Neuronal stem cell (in vitro differentiated cells): ENCODE data around the gene TUBD1.
A peak's percentile ranks its signal among the peaks of the same experiment; 100 is the strongest.
"Not testable (repeated sequence)": the region's sequence is repeated elsewhere in the genome, so short reads cannot be mapped to it uniquely, and the experiment has no call there.

ENCODE experiments used
- DNase-seq: peaks from one replicate; pipeline ENCODE4 v3.0.0-alpha.2; 2013; ENCODE audit warnings: low spot score
- H2AFZ ChIP-seq: one replicate; pipeline ENCODE4 v1.6.1; 2013; ENCODE audit warnings: mild to moderate bottlenecking, low read length, inconsistent platforms
- H2AK5ac ChIP-seq: 2 replicates; pipeline ENCODE4 v1.6.1; 2013; ENCODE audit warnings: low read depth, mild to moderate bottlenecking, inconsistent platforms, low read length, moderate library complexity, mixed read lengths
- H2BK120ac ChIP-seq: 2 replicates; pipeline ENCODE4 v1.6.1; 2013; ENCODE audit warnings: low read depth, mild to moderate bottlenecking, inconsistent platforms, low read length, moderate library complexity, mixed read lengths
- H2BK12ac ChIP-seq: one replicate; pipeline ENCODE4 v1.6.1; 2013; ENCODE audit warnings: low read length, inconsistent platforms
- H2BK15ac ChIP-seq: 2 replicates; pipeline ENCODE4 v1.6.1; 2013; ENCODE audit warnings: mild to moderate bottlenecking, low read length, inconsistent platforms, mixed read lengths
- H2BK5ac ChIP-seq: one replicate; pipeline ENCODE4 v1.6.1; 2013; ENCODE audit warnings: inconsistent platforms, mild to moderate bottlenecking, low read length, moderate library complexity
- H3K14ac ChIP-seq: one replicate; pipeline ENCODE4 v1.6.1; 2013; ENCODE audit warnings: low read length, inconsistent platforms
- H3K18ac ChIP-seq: 2 replicates; pipeline ENCODE4 v1.6.1; 2013; ENCODE audit warnings: low read length, inconsistent platforms
- H3K23ac ChIP-seq: 2 replicates; pipeline ENCODE4 v1.6.1; 2013; ENCODE audit warnings: low read depth, mild to moderate bottlenecking, mixed read lengths, low read length, inconsistent platforms; ENCODE audit not compliant: poor library complexity
- H3K27ac ChIP-seq: replicated peaks from 3 replicates; pipeline ENCODE4 v1.5.1; 2013; ENCODE audit warnings: low read length, inconsistent platforms
- H3K27me3 ChIP-seq, 3 experiments: 2 replicates each; pipeline ENCODE4 v1.6.1; 2013; ENCODE audit warnings: low read length in 3 of 3, mild to moderate bottlenecking in 2 of 3, inconsistent platforms in 1 of 3, low read depth in 1 of 3, mixed read lengths in 1 of 3, moderate library complexity in 1 of 3; ENCODE audit not compliant: control insufficient read depth in 3 of 3, insufficient read depth in 3 of 3
- H3K36me3 ChIP-seq, 2 donors: replicated peaks in 1 of 2; 2 replicates each; pipeline ENCODE4 v1.6.1; 2013; ENCODE audit warnings: low read length in 2 of 2; ENCODE audit not compliant: control insufficient read depth in 2 of 2, insufficient read depth in 2 of 2
- H3K4ac ChIP-seq: 2 replicates; pipeline ENCODE4 v1.6.1; 2013; ENCODE audit warnings: inconsistent platforms, mild to moderate bottlenecking, low read length, moderate library complexity
- H3K4me1 ChIP-seq, 2 donors: 1 replicate in 1 of 2; 2 replicates in 1 of 2; pipeline ENCODE4 v1.6.1; 2013; ENCODE audit warnings: low read length in 2 of 2, low read depth in 1 of 2; ENCODE audit not compliant: control insufficient read depth in 2 of 2, insufficient read depth in 1 of 2
- H3K4me2 ChIP-seq: one replicate; pipeline ENCODE4 v1.6.1; 2013; ENCODE audit warnings: mild to moderate bottlenecking, low read length, inconsistent platforms; ENCODE audit not compliant: insufficient read depth, poor library complexity, severe bottlenecking
- H3K4me3 ChIP-seq, 2 donors: 2 replicates each; pipeline ENCODE4 v1.5.1; 2013; ENCODE audit warnings: low read length in 2 of 2, mild to moderate bottlenecking in 2 of 2, inconsistent platforms in 1 of 2, moderate library complexity in 1 of 2
- H3K79me1 ChIP-seq: one replicate; pipeline ENCODE4 v1.6.1; 2013; ENCODE audit warnings: low read depth, mild to moderate bottlenecking, inconsistent platforms, low read length, moderate library complexity
- H3K9ac ChIP-seq: one replicate; pipeline ENCODE4 v1.6.1; 2013; ENCODE audit warnings: mild to moderate bottlenecking, low read depth, low read length, inconsistent platforms; ENCODE audit not compliant: poor library complexity
- H3K9me3 ChIP-seq, 2 donors: replicated peaks in 1 of 2; 2 replicates each; pipeline versions ENCODE3 to v1.6.1; 2013; ENCODE audit warnings: low read length in 2 of 2, mild to moderate bottlenecking in 2 of 2, inconsistent platforms in 1 of 2, low read depth in 1 of 2, mixed read lengths in 1 of 2, moderate library complexity in 1 of 2; ENCODE audit not compliant: control insufficient read depth in 2 of 2, insufficient read depth in 1 of 2
- H4K8ac ChIP-seq: one replicate; pipeline ENCODE4 v1.6.1; 2013; ENCODE audit warnings: low read depth, mild to moderate bottlenecking, inconsistent platforms, low read length, moderate library complexity
- H4K91ac ChIP-seq: one replicate; pipeline ENCODE4 v1.6.1; 2013; ENCODE audit warnings: low read length, low read depth, mild to moderate bottlenecking, inconsistent platforms; ENCODE audit not compliant: poor library complexity
- WGBS, 2 donors: extraction: QIAGEN DNeasy Blood & Tissue Kit; methylation state at CpG; one replicate each; pipeline ENCODE4 v1.1.7; 2013; ENCODE audit warnings: missing lambda C conversion rate in 2 of 2, mixed read lengths in 1 of 2; ENCODE audit not compliant: insufficient read length in 2 of 2, insufficient replicate concordance in 1 of 2; ENCODE audit errors: extremely low coverage in 2 of 2; 5-methylcytosine and 5-hydroxymethylcytosine counted together

TUBD1 gene

GRCh38 chr17:59842901-59843652 lies 49.7 kb downstream of the TUBD1 start:
- Histone ChIP-seq H3K9ac (no peak overlapping the region), H3K27ac (no peak overlapping the region), H3K4me2 (no peak overlapping the region), H4K91ac (no peak overlapping the region), H3K9me3 (no peaks in the 10 kb centered on the region), H3K23ac (no peak overlapping the region), H3K14ac (no peak overlapping the region), H3K4ac (no peak overlapping the region), H3K4me1 (peaks cover 5 to 13% of the 10 kb centered on the region in 2 donors), H2BK120ac (no peak overlapping the region), H3K4me3 (no peak overlapping the region), H4K8ac (no peak overlapping the region), H2AFZ (no peak overlapping the region), H2AK5ac (no peak overlapping the region), H2BK5ac (no peak overlapping the region), H2BK15ac (no peak overlapping the region), H3K27me3 (no peaks in the 10 kb centered on the region), H3K79me1 (no peaks in the 10 kb centered on the region), H2BK12ac (no peak overlapping the region), H3K18ac (no peak overlapping the region), H3K36me3 (peaks cover 0 to 40% of the 10 kb centered on the region in 2 donors)
- no peak for DNase-seq
- WGBS, 2 donors, result no CpG with 5 or more reads among the region's 13 CpGs

GRCh38 chr17:59841882-59842263 lies 50.9 kb downstream of the TUBD1 start:
- H3K4me3 ChIP-seq, result not testable (repeated sequence)

GRCh38 chr17:59841091-59841881 lies 51.5 kb downstream of the TUBD1 start:
- H3K4me2 ChIP-seq, H2AFZ ChIP-seq, H3K9me3 ChIP-seq, DNase-seq, H3K14ac ChIP-seq, H2BK5ac ChIP-seq, H3K9ac ChIP-seq, H2AK5ac ChIP-seq, H2BK15ac ChIP-seq, H3K23ac ChIP-seq, H3K27me3 ChIP-seq, H2BK120ac ChIP-seq, H3K79me1 ChIP-seq, H3K4ac ChIP-seq, H3K27ac ChIP-seq, H4K91ac ChIP-seq, H3K18ac ChIP-seq, H2BK12ac ChIP-seq, H4K8ac ChIP-seq: not testable (repeated sequence)
- Histone ChIP-seq H3K36me3 (peaks cover 0 to 40% of the 10 kb centered on the region in 2 donors), H3K4me3 (peak overlapping the region in 1 of 2 donors; percentile 86), H3K4me1 (peaks cover 5 to 10% of the 10 kb centered on the region in 2 donors)
- no CpG with 5 or more reads among the region's 7 CpGs for WGBS, 2 donors

More at GRCh38 chr17:59841882-59842263, 50.9 kb downstream of the TUBD1 start:
- not testable (repeated sequence) for H2BK12ac ChIP-seq, H3K79me1 ChIP-seq, H2BK15ac ChIP-seq, H4K8ac ChIP-seq, H3K4me2 ChIP-seq, H2AFZ ChIP-seq, H3K9me3 ChIP-seq, H3K27me3 ChIP-seq, H3K4ac ChIP-seq, DNase-seq, H3K14ac ChIP-seq, H2BK5ac ChIP-seq, H3K27ac ChIP-seq, H2BK120ac ChIP-seq, H4K91ac ChIP-seq, H3K23ac ChIP-seq, H3K9ac ChIP-seq, H2AK5ac ChIP-seq, H3K18ac ChIP-seq
- H3K36me3 ChIP-seq, result peaks cover 0 to 40% of the 10 kb centered on the region in 2 donors
- no CpG with 5 or more reads among the region's 4 CpGs for WGBS, 2 donors
- peaks cover 7 to 16% of the 10 kb centered on the region in 2 donors for H3K4me1 ChIP-seq
